Ovary (tissue), 9 donors: Measurements from ENCODE around the gene MOB3B. TPM values are rescaled to one million over a fixed set of nuclear protein-coding genes. Genes with fewer than 3 reads are reported as not detected.

Experiments used
- DNase-seq, 5 donors: peaks; one replicate each; pipeline ENCODE4 v3.0.0-alpha.2; 2019 to 2020
- H3K27ac ChIP-seq, 2 donors: fragments of 200-600 bp; one replicate each; pipeline versions ENCODE4 v1.5.1 to v1.8.0; 2019 to 2022
- H3K27me3 ChIP-seq: fragments of 200-600 bp; one replicate; pipeline ENCODE4 v1.8.0; 2022
- H3K36me3 ChIP-seq: fragments of 200-600 bp; sonication (generic); one replicate; pipeline ENCODE4 v1.5.1; 2019
- H3K4me1 ChIP-seq: one replicate; pipeline ENCODE4 v1.8.1; 2013; ENCODE audit warnings: mild to moderate bottlenecking, moderate library complexity; ENCODE audit not compliant: insufficient read depth
- H3K4me3 ChIP-seq: fragments of 200-600 bp; sonication (generic); one replicate; pipeline ENCODE4 v1.5.1; 2017
- H3K9me3 ChIP-seq, 2 donors: fragments of 200-600 bp in 1 of 2; sonication (generic) in 1 of 2; one replicate each; pipeline versions ENCODE4 v1.5.1 to v1.8.1; 2013 to 2019; ENCODE audit warnings: mild to moderate bottlenecking in 1 of 2, moderate library complexity in 1 of 2
- EP300 ChIP-seq: sonication (generic); formaldehyde crosslinking; IDR thresholded peaks from one replicate; pipeline ENCODE4 v1.6.1; 2017; ENCODE audit warnings: antibody characterized with exemption
- POLR2A ChIP-seq: fragments of 450-650 bp; IDR thresholded peaks from one replicate; pipeline ENCODE4 v1.6.1; 2017; ENCODE audit warnings: antibody characterized with exemption, mild to moderate bottlenecking, moderate library complexity
- WGBS, 3 donors: extraction: QIAGEN DNeasy Blood & Tissue Kit in 1 of 3; methylation state at CpG; one replicate each; pipeline versions ENCODE4 v1.1.5 to v1.1.7; 2013 to 2017; 5-methylcytosine and 5-hydroxymethylcytosine counted together
- intact Hi-C, 4 donors: fragments of 100-400 bp; cut with DNase I; formaldehyde crosslinking; loops; one replicate each; pipeline versions ENCODE4 v1.11.0 to v1.15.1; 2022 to 2023
- polyA plus RNA-seq, 2 donors: library from polyadenylated mRNA; stranded (reverse); fragments of 200-250 nt in 1 of 2; fragments of 350-450 nt in 1 of 2; fragmentation: Illumina TruSeq in 1 of 2; extraction: RNeasy Lipid Tissue Mini Kit (QIAGEN cat#74804) in 1 of 2; gene quantifications; one replicate each; pipeline ENCODE4 v1.2.3, GENCODE V29; 2013 to 2014
- total RNA-seq, 7 donors: library from RNA; depleted of rRNA in 2 of 7; stranded (reverse); fragments of >200 nt in 2 of 7; fragmentation: NEBNext Ultra II Directional in 3 of 7; extraction: Animal tissue kit (Norgen Biotek cat#: 25700) in 3 of 7; gene quantifications; one replicate each; pipeline versions ENCODE4 v1.1.0 to v1.2.4, GENCODE V29; 2016 to 2023
- TF ChIP-seq, protein P1 (sequence below), 3 donors: fragments of 450-650 bp in 2 of 3; fragments of 200-600 bp in 1 of 3; IDR thresholded peaks; one replicate each; pipeline versions ENCODE4 v1.5.1 to v1.8.0; 2016 to 2022; ENCODE audit warnings: antibody characterized with exemption in 3 of 3, mild to moderate bottlenecking in 1 of 3
- donor health status: DM: no; HTN: no; CAD: no; lungs with moderate emphysema.
- donor health status: DM: no; HTN: no; CAD: no.
- donor health status: Bipolar disorder and iron deficiency.
- donor health status: DM: yes; HTN: yes; CAD: no.
- donor health status: DM: no; HTN: no; CAD: no.
- donor health status: DM: yes; HTN: yes; CAD: no.

MOB3B gene
- total and polyA plus RNA-seq, 9 donors, result 16.3 to 68.2 (median 28.1) TPM

DNA sequence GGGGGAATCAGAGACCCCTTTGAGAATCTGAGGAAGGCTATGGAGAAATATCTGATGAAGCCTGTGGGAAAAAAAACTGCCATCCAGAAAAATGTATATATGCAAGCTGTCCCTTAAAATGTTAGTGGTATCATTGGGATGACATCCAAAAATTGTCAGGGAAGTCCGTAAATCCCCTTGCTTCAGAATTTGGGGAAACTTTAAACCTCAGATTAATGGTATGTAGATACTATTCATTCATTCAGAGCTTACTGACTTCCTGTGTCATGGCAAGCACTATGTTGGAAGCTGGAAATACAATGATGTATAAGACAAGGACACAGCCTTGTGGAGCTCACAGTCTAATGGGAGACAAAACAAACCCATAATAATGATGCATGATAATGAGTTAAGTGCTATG is 10.9 kb upstream of the MOB3B start:
- peaks cover 18% of the 10 kb centered on the region for H3K4me1 ChIP-seq

GRCh38 chr9:27539479-27540441 is 10.1 kb upstream of the MOB3B start:
- no peaks in the 10 kb centered on the region for H3K27me3 ChIP-seq
- 20 to 28% (median 24%) methylated on average over 5 of the region's 5 CpGs for WGBS, 3 donors
- peaks cover 21% of the 10 kb centered on the region for H3K4me1 ChIP-seq
- intact Hi-C loops, result loop anchor here in 1 of 4 donors (5.0 kb wide), 1 partner anchor 202 kb away; no protein-coding TSS in a partner anchor
- no peaks in the 10 kb centered on the region for H3K9me3 ChIP-seq
- TF ChIP-seq EP300, result peak; percentile 70
- TF ChIP-seq, protein P1, sequence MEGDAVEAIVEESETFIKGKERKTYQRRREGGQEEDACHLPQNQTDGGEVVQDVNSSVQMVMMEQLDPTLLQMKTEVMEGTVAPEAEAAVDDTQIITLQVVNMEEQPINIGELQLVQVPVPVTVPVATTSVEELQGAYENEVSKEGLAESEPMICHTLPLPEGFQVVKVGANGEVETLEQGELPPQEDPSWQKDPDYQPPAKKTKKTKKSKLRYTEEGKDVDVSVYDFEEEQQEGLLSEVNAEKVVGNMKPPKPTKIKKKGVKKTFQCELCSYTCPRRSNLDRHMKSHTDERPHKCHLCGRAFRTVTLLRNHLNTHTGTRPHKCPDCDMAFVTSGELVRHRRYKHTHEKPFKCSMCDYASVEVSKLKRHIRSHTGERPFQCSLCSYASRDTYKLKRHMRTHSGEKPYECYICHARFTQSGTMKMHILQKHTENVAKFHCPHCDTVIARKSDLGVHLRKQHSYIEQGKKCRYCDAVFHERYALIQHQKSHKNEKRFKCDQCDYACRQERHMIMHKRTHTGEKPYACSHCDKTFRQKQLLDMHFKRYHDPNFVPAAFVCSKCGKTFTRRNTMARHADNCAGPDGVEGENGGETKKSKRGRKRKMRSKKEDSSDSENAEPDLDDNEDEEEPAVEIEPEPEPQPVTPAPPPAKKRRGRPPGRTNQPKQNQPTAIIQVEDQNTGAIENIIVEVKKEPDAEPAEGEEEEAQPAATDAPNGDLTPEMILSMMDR (IDR thresholded peaks at IDR 0.05), result no peak
- peak overlapping the region; percentile 76 to 88 for H3K27ac ChIP-seq
- H3K36me3 ChIP-seq, result no peaks in the 10 kb centered on the region
- peak; percentile 48 to 64 (median 58) for DNase-seq
- no peak overlapping the region for H3K4me3 ChIP-seq

More for the DNA sequence above, 10.9 kb upstream of the MOB3B start:
- TF ChIP-seq, protein P1 (IDR thresholded peaks at IDR 0.05), result no peak
- no peak for TF ChIP-seq POLR2A
- no peak for TF ChIP-seq EP300
- H3K36me3 ChIP-seq, result no peaks in the 10 kb centered on the region
- H3K4me3 ChIP-seq, result no peak overlapping the region
- 11 to 30% (median 24%) methylated on average over 1 of the region's 1 CpG for WGBS, 3 donors
- intact Hi-C loops, result no loop called here
- DNase-seq, result no peak
- peak overlapping the region; percentile 70 to 76 for H3K27ac ChIP-seq
- no peaks in the 10 kb centered on the region for H3K27me3 ChIP-seq
- no peaks in the 10 kb centered on the region for H3K9me3 ChIP-seq

DNA sequence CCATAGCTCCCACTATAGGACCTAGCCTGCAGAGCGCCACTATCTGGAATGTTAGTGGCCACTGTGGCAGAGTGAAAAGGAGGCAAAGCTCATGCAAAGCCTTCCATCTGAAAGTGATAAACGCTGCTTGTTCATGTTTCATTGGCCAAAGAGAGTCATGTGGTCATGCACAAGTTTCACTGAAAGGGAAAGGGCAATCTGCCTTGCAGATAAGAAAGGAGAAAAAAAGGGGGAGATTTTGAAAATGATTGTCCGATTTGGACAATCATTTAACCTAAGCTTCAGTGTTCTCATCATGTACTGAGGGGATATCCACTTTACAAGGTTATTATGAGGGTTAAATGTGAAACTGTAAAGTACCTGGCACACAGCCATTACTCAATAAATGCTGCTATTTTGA is 9.0 kb upstream of the MOB3B start:
- Histone ChIP-seq H3K9me3 (no peaks in the 10 kb centered on the region), H3K36me3 (no peaks in the 10 kb centered on the region), H3K4me1 (peaks cover 27% of the 10 kb centered on the region), H3K27me3 (no peaks in the 10 kb centered on the region), H3K27ac (peak overlapping the region in 1 of 2 donors; percentile 76), H3K4me3 (no peak overlapping the region)
- intact Hi-C loops, result loop anchor here in 1 of 4 donors (5.0 kb wide), 1 partner anchor 201 kb away; no protein-coding TSS in a partner anchor
- TF ChIP-seq EP300, result no peak
- no peak for TF ChIP-seq POLR2A
- TF ChIP-seq, protein P1 (IDR thresholded peaks at IDR 0.05), result no peak
- DNase-seq, result no peak
- 86 to 94% (median 90%) methylated on average over 3 of the region's 3 CpGs for WGBS, 3 donors

- Histone ChIP-seq H3K36me3 (no peaks in the 10 kb centered on the region), H3K4me1 (peaks cover 28% of the 10 kb centered on the region), H3K27me3 (no peaks in the 10 kb centered on the region), H3K9me3 (no peaks in the 10 kb centered on the region), H3K27ac (no peak overlapping the region), H3K4me3 (no peak overlapping the region)
- intact Hi-C loops, result loop anchor here in 1 of 4 donors (5.0 kb wide), 1 partner anchor 200 kb away; no protein-coding TSS in a partner anchor
- 94 to 98% (median 96%) methylated on average over 1 of the region's 1 CpG for WGBS, 3 donors
- DNase-seq, result no peak
- TF ChIP-seq POLR2A (no peak), EP300 (no peak)
- TF ChIP-seq, protein P1 (IDR thresholded peaks at IDR 0.05), result no peak
These were observed 8.1 kb upstream of the MOB3B start for GRCh38 chr9:27537756-27538155.
